GM19467 (cell line): Measurements from ENCODE around the gene POLD1.
A peak's percentile ranks its signal among the peaks of the same experiment; 100 is the strongest.
"Not testable (repeated sequence)": the region's sequence is repeated elsewhere in the genome, so short reads cannot be mapped to it uniquely, and the experiment has no call there.

Experiments used
- ATAC-seq: cut with Tn5 transposase; IDR thresholded peaks from one replicate; pipeline ENCODE4 v1.9.1; 2021; ENCODE audit warnings: mild to moderate bottlenecking, moderate library complexity; ENCODE audit not compliant: unreplicated experiment

The POLD1 gene

DNA sequence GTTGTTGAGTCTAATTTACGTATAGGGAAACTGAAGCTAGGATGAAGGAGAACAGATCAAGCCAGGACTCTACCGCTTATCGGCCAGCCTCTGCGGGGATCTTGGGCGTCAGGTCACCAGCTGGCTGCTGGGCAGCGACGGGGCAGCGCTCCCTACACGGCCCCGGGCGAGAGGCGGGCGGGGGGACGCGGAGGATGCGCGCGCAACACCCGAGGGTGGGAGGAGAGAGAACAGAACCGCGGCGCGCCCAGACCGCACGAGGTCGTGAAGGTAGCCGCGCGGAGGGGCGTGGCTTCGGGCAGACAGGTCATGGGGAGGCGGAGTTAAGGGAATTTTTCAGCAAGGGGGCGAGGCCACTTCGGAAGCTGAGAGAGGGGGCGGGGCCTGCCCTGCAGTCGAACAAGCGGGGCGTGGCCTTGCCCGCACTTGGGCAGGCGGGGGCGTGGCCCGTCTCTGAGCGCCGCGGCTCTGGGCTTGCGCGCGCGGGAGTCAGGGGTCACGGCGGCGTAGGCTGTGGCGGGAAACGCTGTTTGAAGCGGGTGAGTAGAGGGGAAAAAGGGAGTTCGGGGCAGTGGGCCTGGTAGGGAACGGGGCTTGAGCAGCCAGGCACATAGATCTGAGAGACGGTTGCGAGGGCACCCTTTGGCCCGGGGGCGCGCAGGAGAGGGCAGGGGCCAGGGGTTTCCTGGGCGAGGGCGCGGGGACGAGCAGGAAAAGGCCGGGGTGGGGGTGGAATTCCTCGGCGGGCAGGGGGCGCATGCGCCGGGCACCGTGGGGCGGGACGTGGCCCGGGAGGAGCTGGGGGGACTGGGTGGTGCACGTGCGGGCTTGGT, at the start of gene POLD1:
TSS of gene POLD1 (plus strand) at position 496 of the 833 bp plus-strand sequence. CDS start 14,505 bp downstream, outside the sequence.
- ATAC-seq, result peak; percentile 79

DNA sequence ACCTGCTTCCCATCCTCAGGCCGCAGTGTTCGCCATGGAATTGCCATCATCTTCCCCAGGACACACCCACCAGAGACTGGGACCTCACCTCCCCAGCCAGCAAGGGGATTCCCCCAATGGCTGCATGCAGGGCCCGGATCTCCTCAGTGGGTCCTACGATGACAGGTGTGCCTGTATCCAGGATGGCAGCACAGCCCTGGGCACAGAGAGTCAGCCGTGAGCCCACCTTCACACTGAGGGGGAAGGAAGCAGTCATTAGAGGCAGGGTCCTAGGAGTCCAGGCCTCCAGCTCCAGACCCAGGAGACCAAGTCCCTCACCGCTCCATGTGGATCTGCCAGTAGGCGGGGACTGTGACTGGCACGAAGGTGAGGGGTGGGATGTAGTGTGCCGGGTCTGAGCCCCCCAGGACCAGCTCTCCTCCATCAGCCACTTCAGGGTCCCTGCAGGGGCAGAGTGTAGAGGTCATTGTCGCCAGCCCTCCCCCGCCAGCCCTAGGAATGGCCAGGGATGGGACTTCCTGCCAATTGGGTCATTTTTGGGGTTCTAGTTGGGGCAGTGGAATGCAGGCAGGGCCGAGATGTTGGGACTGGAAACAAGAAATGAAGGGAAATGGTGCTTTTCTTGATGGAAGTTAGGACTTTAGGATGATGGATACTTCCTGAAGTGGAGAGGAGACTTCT, 49.3 kb upstream of the POLD1 start:
- ATAC-seq, result no peak

DNA sequence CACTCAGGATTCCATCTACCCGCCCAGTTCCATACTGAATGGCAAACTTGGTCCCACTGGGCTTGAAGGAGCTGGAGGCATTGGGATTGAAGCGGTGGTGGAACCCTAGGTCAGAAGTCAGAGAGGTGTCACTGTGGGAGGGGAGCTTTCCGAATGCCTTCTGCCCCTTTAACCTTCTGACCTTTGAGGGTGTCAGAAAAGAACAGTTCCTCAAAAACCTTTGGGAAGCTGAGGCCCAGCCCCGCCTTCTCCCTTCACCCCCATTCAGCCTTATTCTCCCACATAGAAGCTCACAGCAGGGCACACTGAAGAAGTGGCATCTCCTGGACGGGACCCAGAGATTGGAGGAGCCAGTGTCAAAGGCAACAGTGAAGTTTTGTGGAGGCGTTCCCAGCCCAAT, 47.1 kb upstream of the POLD1 start:
- not testable (repeated sequence) for ATAC-seq

DNA sequence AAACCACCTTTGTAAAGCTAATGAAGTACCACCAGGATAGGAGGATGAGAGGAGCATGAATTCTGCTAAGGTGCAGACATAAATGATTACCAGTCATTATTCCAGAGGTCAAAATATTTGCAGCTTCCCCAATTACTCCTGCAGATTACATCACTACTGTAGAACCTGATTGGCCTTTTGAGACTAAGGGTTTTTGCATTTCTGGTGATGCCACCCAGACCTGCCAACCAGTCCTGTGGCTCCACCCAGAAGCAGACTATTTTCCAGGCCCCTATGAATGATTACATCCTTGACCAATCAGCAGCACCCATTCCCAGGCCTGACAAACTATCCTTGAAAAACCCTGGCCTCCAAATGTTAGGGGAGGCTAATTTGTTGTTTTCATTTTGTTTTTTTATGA, 43.8 kb upstream of the POLD1 start:
- no peak for ATAC-seq

DNA sequence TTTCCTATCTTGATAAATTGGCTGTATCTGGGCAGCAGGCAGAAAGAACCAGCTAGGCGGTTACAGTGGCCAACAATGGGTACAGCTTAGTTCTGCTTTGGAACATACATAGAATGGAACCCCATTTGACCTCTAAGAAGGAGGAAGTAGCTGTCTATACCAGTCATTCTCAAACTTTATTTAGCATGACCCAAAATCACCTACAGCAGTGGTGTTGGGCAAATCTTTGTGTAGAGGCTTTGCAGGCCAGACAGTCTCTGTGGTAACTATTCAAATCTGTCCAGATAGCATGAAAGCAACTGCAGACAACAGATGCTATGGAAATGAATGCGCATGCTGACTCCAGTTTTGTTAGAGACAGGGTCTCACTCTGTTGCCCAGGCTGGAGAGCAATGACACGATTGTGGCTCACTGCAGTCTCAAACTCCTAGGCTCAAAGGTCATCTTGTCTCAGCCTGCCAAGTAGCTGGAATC, 43.0 kb upstream of the POLD1 start:
- no peak for ATAC-seq

DNA sequence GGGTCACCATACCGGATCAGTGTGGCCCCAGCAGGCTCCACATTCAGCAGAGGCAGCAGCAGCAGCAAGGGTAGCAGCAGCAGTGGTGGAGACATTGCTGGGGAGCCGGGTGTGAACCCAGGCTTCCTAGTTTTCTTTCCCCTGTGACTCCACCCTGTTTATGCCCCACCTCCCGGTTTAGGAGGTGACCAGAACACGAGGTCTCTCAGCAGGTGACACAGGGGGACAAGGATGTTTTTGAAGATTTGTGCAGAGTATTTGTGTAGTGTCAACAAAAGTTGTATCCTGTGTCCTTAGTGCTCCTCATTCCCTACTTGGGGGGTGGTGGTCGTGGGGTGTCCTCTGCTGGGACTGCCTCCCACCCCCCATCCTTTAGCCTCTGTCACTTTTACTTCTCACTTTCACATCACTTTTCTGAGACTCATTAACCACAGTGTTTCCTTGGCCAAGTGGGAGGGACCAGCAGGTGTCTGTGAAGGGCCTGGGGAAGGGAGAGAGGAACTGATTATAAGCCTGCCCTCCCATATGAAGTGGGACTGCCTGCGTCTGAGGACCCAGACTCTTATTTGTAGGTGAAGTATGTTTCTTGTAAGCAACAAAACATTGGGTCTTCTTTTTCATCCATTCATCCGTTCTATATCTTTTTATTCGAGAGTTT, 39.4 kb upstream of the POLD1 start:
- ATAC-seq, result peak; percentile 45

DNA sequence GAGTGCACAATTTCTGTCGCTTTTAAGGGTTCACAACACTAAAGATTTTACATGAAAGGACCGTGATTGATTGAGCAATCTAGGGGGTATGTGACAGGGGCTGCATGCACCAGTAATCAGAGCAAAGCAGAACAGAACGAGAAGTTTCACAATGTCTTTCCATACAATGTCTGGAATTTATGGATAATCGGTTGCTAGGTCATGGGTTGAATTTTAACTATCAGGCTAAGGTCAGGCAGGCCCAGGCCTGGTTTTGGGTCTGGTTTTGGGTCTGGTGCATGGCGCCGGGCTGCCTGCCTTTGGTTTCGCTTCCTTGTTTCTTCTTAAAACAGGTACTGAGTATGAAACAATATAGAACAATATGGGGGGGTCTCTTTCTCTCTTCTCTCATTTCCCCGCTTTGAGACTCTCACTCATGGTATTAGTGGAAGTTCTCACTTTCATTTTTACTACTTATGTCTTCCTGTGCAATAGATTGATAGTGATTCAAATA, 37.0 kb upstream of the POLD1 start:
- ATAC-seq, result peak; percentile 52

DNA sequence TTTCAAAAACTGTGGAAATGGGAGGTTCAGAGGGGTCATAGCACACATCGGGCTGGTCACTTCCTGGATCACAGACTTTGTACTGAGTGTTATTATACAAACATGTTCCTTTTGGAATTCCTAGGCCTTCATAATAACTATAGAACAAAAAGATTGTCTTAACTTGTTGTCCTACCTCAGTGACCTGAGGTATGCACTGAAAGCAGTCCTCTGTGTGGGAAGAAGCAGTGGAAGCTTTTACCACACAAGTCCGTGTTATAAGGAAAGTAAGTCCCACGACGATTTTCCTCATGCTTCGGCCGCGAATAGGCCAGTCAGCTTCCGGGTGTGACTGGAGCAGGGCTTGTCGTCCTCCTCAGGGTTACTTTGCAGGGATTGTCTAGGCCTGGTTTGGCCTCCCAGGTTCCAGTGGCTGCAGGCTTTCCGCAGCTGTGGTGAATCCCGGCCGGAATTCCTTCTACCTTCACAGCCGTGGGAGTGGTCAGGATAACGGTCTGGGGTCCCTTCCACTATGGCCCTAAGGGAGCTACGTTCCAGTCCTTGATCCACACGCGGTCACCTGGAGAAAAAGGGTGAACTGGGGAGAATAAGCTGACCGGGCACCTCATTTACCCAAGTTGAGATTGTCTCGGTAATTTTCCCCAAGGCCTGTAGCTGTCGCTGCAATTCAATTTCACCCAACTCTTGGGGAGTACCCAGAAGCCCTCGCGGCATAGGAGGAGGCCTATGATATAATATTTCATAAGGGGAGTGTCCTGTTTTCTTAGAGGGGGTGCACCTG, 34.7 kb upstream of the POLD1 start:
- ATAC-seq, result no peak

DNA sequence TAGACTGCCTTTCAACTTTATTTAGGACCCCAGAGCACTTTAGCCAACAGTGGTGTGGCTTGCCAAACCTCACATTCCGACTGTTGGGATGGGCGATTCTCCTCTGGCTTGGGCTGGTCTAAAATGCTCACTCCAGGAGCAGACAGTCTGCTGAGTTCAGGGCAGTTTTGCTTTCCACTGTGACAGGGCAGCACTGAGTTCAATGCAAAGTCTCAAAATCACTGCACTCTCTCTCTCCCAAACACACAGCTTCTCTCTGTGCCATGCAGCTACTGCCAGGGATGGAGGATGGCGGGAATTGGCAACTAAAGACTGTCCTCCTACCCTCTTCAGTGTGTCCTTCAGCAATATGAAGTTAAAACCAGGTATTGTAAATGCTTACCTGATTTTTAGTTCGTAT, 31.9 kb upstream of the POLD1 start:
- ATAC-seq, result no peak

DNA sequence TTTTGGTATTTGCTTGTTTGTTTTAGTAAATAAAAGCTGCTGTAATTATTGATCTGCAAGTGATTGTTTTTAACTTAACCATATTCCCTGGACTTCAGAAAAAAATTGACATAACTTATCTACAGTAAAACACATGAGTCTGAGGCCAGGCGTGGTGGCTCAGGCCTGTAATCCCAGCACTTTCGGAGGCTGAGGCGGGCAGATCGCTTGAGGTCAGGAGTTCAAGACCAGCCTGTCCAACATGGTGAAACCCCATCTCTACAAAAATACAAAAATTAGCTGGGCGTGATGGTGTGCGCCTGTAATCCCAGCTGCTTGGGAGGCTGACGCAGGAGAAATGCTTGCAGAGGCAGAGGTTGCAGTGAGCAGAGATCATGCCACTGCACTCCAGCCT, 30.7 kb upstream of the POLD1 start:
- not testable (repeated sequence) for ATAC-seq

DNA sequence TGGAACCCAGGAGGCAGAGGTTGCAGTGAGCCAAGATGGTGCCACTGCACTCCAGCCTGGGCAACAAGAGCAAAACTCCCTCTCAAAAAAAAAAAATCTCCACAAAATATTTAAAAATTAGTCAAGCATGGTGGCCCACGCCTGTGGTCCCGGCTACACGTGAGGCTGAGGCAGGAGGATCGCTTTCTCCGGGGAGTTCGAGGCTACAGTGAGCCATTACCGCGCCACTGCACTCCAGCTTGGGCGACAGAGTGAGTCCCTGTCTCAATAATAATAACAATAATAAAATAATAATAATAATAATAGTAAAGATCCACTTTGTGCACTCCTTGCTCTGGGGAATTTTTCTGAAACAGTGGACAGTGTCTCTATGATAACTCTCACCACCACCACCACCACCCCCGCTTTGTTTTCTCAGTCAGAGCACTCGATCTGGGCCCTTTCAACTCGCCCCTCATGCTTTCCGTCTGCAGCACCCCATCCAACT, 27.4 kb upstream of the POLD1 start:
- ATAC-seq, result no peak

DNA sequence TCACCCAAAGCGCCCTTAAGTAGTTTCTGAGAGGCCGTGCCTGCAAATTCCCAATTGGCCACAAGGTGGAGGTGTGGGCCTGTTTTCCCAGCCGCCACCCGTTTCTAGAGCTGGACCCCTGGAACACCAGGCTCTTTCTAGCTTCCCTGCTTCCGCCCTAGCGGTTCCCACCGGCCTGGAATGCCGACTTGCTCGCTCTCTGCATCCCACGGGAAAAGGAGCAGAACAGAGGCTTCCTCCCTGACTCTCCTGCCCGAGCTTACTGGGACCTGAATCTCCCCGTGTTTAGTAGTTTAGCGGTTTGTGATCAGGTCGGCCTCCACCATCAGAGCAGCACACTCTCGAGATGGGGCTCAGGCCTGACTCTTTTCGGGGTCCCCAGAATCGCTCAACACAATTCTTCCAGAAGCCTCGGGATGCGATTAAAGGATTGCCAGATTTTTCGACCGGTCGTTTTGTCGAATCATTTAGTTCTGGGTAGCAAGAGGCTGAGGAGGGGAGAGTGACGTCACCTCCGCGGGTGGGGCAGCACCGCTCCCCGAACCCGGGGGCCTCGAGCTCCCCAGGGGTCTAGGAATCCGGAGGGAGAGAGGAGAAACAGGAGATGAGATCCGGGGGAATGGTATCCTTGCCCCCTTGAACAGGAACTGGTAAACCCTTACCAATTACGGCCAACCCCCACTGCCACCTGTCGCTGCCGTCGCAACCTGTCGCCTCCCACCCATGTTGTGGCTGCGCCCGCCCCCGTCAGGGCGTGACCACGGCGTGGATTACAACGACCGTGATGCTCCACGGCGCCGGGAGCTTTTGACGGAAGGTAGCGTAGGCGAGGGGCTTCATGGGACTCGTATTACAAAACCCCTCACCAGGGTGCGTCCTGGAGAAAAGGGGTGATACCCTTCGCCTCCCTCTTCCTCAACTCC, 26.7 kb upstream of the POLD1 start:
- ATAC-seq, result no peak

DNA sequence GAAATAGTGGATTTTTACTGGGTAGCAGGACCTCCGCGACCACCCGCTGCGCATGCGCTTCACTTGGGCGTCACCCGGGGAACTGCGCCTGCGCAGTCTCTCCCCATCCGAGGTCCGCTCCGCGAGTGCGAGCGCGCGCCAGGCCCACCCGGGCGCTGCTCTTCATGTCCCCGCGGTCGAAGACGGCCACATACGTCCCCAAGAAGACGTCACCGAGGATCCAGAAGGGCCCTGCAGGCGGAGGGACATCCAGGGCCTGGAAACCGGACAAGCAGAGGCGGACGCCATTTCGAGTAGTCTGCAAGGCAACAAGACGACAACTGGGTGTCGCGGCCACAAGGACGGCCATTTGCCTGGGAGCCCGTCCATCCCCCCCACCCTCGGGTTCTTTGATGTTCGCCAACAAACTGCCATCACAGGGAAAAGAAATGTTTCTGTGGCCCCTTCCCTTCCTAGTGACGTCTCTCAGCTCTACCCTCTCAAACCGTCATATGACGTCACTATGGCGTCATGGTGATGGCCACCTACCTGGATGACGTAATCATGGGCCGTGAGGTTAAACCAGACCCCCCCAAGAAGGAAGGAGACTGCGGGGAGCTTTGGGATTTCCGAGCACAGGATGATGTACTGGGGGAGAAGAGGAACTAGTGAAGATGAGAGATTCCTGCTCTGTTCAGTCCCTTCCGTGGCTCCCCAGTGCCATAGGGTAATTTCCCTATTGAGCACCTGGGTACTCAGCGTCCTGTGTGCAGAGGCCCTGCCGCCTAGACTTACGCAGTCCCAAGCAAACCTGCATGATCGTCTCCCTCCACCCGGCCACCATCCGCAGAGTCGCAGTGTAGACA, 25.4 kb upstream of the POLD1 start:
- ATAC-seq, result no peak

DNA sequence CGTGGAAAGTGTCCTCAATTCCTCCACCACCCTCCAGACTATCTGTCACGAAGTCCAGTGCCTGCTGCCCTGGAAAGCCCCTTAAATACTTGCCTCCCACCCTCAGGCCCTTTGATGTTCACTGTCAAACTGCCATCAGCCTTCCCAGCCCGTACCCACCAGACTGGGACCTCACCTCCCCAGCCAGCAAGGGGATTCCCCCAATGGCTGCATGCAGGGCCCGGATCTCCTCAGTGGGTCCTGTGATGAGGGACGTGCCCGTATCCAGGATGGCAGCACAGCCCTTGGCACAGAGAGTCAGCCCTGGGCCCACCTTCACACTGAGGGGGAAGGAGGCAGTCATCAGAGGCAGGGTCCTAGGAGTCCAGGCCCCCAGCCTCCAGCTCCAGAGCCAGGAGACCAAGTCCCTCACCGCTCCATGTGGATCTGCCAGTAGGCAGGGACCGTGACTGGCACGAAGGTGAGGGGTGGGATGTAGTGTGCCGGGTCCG, 24.8 kb upstream of the POLD1 start:
- ATAC-seq, result no peak

DNA sequence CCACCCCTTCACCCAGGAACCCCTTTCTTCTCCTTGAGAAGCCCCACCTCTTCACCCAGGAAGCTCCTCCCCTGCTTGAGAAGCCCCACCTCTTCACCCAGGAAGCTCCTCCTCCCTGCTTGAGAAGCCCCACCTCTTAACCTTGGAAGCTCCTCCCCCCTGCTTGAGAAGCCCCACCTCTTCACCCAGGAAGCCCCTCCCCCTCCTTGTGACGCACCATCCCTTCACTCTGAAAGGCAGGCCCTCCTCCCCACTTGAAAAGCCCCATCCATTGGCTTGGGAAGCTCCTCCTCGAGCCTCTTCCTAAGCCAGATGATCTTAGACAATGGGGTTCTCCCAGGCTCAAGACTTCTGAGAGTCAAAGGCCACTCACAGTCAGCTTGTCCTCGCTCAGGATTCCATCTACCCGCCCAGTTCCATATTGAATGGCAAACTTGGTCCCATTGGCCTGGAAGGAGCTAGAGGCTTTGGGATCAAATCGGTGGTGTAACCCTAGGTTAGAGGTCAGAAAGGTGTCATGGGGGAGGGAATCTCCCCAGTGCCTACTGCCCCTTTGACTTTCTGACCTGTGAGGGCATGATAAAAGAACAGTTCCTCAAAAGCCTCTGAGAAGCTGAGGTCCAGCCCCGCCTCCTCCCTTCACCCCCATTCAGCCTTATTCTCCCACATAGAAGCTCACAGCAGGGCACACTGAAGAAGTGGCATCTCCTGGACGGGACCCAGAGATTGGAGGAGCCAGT, 22.7 kb upstream of the POLD1 start:
- ATAC-seq, result no peak

DNA sequence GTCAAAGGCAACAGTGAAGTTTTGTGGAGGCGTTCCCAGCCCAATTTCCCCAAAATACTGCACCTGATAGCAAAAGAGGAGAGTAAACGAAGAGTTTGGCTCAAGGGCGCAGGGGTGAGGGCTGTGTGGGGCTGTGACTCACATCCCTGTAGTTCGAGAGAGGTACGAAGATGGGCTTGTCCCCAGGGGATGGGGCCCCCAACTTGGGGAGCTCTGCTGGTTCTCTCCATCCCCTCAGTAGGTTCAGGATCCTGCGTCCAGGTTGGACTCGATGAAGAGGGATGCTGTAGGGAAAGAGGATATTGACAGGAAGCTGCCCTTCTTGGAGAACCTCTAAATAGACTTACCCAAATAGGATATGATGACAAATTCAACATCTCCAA, 22.1 kb upstream of the POLD1 start:
- ATAC-seq, result no peak

DNA sequence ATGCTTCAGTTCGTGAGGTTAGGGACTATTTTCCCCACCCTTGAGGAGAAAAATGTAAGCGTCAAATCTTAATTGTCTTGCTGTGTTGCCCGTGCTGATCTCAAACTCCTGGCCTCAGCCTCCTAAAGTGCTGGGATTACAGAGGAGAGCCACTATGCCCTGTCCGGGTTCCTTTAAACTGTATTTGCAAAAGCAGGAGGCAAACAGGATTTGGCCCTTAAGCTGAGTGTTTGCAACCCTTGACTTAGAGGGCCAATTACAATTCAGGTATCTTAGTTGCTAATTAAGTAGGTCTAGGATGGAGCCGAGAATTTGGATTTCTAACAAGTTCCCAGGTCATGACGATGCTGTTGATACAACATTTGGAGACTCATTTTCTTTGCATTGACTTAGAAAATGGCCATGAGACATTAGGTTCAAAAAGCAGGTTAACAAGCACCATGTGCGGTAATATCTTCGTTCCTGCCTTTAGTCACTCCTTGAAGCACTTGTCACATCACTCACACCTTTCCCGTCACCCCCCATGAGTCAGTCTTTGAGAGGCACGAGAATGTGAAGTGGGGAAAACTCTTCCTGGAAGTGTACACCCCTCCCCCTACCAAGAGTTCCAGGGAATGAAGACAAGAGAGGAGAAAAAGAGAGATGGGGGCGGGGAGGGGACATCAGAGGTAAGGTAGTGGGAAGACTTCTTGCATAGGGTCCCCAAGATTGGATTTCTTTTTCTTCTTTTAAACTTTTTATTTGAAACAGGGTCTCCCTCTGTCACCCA, 21.3 kb upstream of the POLD1 start:
- ATAC-seq, result no peak
